Natural killer cell (primary cell): Measurements from ENCODE around the gene DGKA. TPM values are rescaled to one million over a fixed set of nuclear protein-coding genes. Genes with fewer than 3 reads are reported as not detected.

Experiments used
- ATAC-seq, 3 donors: fragments of 150-1000 bp in 2 of 3; fragments of 200-7000 bp in 1 of 3; cut with Tn5 transposase; 1 replicate in 1 of 3; 2 replicates in 2 of 3; pipeline ENCODE4 v1.10.0; 2021; ENCODE audit warnings: mild to moderate bottlenecking in 2 of 3, moderate library complexity in 2 of 3
- DNase-seq, 2 donors: peaks; one replicate each; pipeline versions ENCODE4 v3.0.0 to v3.0.0-alpha.2; 2013 to 2021; ENCODE audit warnings: mixed read lengths in 1 of 2
- H3K27ac ChIP-seq: one replicate; pipeline ENCODE4 v1.5.1; 2013; ENCODE audit warnings: mild to moderate bottlenecking, low read length
- H3K27me3 ChIP-seq: one replicate; pipeline ENCODE4 v1.6.1; 2013; ENCODE audit warnings: low read length; ENCODE audit not compliant: control insufficient read depth, insufficient read depth
- H3K36me3 ChIP-seq: one replicate; pipeline ENCODE4 v1.6.1; 2013; ENCODE audit warnings: low read length; ENCODE audit not compliant: control insufficient read depth, insufficient read depth
- H3K4me1 ChIP-seq: one replicate; pipeline ENCODE4 v1.6.1; 2013; ENCODE audit warnings: low read length; ENCODE audit not compliant: control insufficient read depth, insufficient read depth
- H3K4me3 ChIP-seq: one replicate; pipeline ENCODE4 v1.5.1; 2013; ENCODE audit warnings: low read length
- H3K9me3 ChIP-seq: one replicate; pipeline ENCODE4 v1.6.1; 2013; ENCODE audit warnings: low read length; ENCODE audit not compliant: control insufficient read depth, insufficient read depth
- H3K27ac Mint-ChIP-seq, 2 donors: one replicate each; pipeline ENCODE4 v1.8.0; 2022; ENCODE audit warnings: mild to moderate bottlenecking in 2 of 2, mixed read lengths in 2 of 2, moderate library complexity in 1 of 2
- H3K27me3 Mint-ChIP-seq, 2 donors: one replicate each; pipeline ENCODE4 v1.8.0; 2022; ENCODE audit warnings: low read depth in 2 of 2, mixed read lengths in 2 of 2
- H3K36me3 Mint-ChIP-seq: one replicate; pipeline ENCODE4 v1.8.0; 2022; ENCODE audit warnings: mixed read lengths
- H3K4me1 Mint-ChIP-seq, 2 donors: one replicate each; pipeline ENCODE4 v1.8.0; 2022; ENCODE audit warnings: mixed read lengths in 2 of 2
- H3K4me3 Mint-ChIP-seq: one replicate; pipeline ENCODE4 v1.8.0; 2022; ENCODE audit warnings: mild to moderate bottlenecking, moderate library complexity, mixed read lengths
- H3K9me3 Mint-ChIP-seq, 2 donors: one replicate each; pipeline ENCODE4 v1.8.0; 2022; ENCODE audit warnings: mixed read lengths in 2 of 2
- CTCF ChIP-seq: fragments of 200-600 bp; IDR thresholded peaks from one replicate; pipeline ENCODE4 v1.8.0; 2022; ENCODE audit warnings: antibody characterized with exemption
- WGBS: methylation state at CpG from one replicate; pipeline ENCODE4 v1.1.7; 2013; ENCODE audit warnings: missing lambda C conversion rate; ENCODE audit not compliant: insufficient coverage; 5-methylcytosine and 5-hydroxymethylcytosine counted together
- intact Hi-C: fragments of 100-400 bp; cut with micrococcal nuclease; formaldehyde crosslinking; loops from one replicate; pipeline ENCODE4 v1.14.2; 2022
- total RNA-seq, 4 donors: library from RNA; stranded (reverse); fragments of 120-200 nt in 1 of 4; gene quantifications; one replicate each; pipeline versions ENCODE4 v1.2.3 to v1.2.4, GENCODE V29; 2013 to 2022

DGKA gene
- total RNA-seq, 3 donors from 2014 or later (not counting 1 experiment from before 2014, with no cell fraction given): 137 to 145 (median 142) TPM

- intact Hi-C loops: loop anchor here (1.0 to 5.0 kb wide), 6 partner anchors 13 to 185 kb away; partner anchors contain the start of genes DNAJC14, GDF11, RPS26 and SARNP
- H3K4me3 Mint-ChIP-seq: peak overlapping the region; percentile 97
- H3K4me1 ChIP-seq: peaks cover 48% of the 10 kb centered on the region
- no peaks in the 10 kb centered on the region for H3K27me3 ChIP-seq
- H3K36me3 Mint-ChIP-seq: no peaks in the 10 kb centered on the region
- peak overlapping the region; percentile 86 for H3K27ac ChIP-seq
- H3K9me3 Mint-ChIP-seq: no peaks in the 10 kb centered on the region
- WGBS: under 1% methylated on average over 42 of the region's 42 CpGs
- DNase-seq: peak; percentile 83 to 96
- H3K4me1 Mint-ChIP-seq: peaks cover 55 to 69% of the 10 kb centered on the region in 2 donors
- peak overlapping the region; percentile 95 for H3K4me3 ChIP-seq
- peaks cover 7% of the 10 kb centered on the region for H3K36me3 ChIP-seq
- no peaks in the 10 kb centered on the region for H3K9me3 ChIP-seq
- peak overlapping the region; percentile 97 to 98 for H3K27ac Mint-ChIP-seq
- no peaks in the 10 kb centered on the region for H3K27me3 Mint-ChIP-seq
- peak; percentile 85 for TF ChIP-seq CTCF
- peak; percentile 60 to 80 (median 70) for ATAC-seq
These were observed 4.0 kb upstream of the DGKA start for GRCh38 chr12:55926738-55927587.

DNA sequence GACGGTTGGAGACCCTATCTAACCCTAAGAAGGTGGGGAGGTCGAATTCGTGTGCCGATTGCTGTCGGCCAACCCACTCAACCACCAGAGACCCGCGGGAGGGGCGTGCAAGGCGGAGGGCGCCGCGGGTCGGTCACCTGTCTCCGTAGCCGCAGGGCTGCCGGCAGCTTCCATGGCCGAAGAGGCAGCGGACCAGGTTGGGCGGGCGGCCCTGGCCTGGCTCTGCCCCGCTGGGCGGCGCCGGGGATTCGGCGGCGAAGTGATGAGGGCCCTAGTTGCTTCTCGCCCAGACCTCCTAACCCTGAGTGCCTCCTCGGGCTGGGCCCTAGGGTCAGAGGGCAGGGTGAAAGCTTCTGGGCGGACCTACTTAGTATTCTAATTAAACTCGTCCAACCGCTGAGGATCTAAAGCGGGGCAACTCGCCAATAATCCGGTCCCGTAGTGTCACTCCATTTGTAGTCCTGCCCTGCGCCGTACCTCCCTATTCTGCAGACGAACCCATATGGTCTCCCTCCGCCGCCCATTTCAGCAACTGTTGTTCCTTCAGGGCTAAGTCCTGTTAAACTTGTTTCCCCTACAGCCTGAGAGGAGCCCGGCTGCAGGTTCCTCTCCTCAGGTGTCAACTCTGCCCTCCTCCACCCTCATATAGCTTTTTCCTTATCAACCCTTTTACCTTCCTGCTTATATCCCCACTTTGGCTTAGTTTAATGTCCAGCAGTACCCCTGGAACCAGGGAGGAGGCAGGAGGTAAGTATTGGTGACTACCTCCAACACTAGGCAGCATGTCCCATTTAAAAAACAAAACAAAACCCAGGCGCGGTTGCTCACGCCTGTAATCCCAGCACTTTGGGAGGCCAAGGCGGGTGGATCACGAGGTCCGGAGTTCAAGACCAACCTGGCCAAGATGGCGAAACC, 3.1 kb upstream of the DGKA start, which contains the start of gene PYM1:
Gene PYM1, minus strand, starts transcription at position 307 of the 915 bp plus-strand sequence. Its CDS starts 133 bp downstream, at position 174.
- H3K27me3 ChIP-seq: no peaks in the 10 kb centered on the region
- H3K27ac ChIP-seq: peak within 1 kb of the TSS; percentile 86
- intact Hi-C loops: loop anchor here (1.0 to 5.0 kb wide), 6 partner anchors 12 to 186 kb away; partner anchors contain the start of genes DNAJC14, GDF11, RPS26 and SARNP
- H3K36me3 ChIP-seq: no peaks in the 10 kb centered on the region
- no peak for TF ChIP-seq CTCF
- H3K9me3 ChIP-seq: no peaks in the 10 kb centered on the region
- 4% methylated on average over 49 of the region's 49 CpGs for WGBS
- Mint-ChIP-seq H3K4me1 (peaks cover 55 to 75% of the 10 kb centered on the region in 2 donors), H3K9me3 (no peaks in the 10 kb centered on the region), H3K27ac (peak within 1 kb of the TSS; percentile 97 to 98), H3K36me3 (no peaks in the 10 kb centered on the region), H3K4me3 (peak within 1 kb of the TSS; percentile 99), H3K27me3 (no peaks in the 10 kb centered on the region)
- H3K4me3 ChIP-seq: peak within 1 kb of the TSS; percentile 95
- peaks cover 54% of the 10 kb centered on the region for H3K4me1 ChIP-seq
- ATAC-seq (peak; percentile 53 to 62 (median 59)), DNase-seq (peak; percentile 53 to 81)

- H3K9me3 ChIP-seq: no peaks in the 10 kb centered on the region
- no peak for TF ChIP-seq CTCF
- H3K27me3 ChIP-seq: no peaks in the 10 kb centered on the region
- no peaks in the 10 kb centered on the region for H3K27me3 Mint-ChIP-seq
- peak overlapping the region; percentile 84 for H3K27ac ChIP-seq
- H3K9me3 Mint-ChIP-seq: no peaks in the 10 kb centered on the region
- peak overlapping the region; percentile 97 to 98 for H3K27ac Mint-ChIP-seq
- H3K4me1 ChIP-seq: peaks cover 61% of the 10 kb centered on the region
- H3K4me1 Mint-ChIP-seq: peaks cover 62 to 76% of the 10 kb centered on the region in 2 donors
- WGBS: 0% methylated on average over 5 of the region's 8 CpGs
- H3K4me3 Mint-ChIP-seq: peak overlapping the region; percentile 99
- no peaks in the 10 kb centered on the region for H3K36me3 ChIP-seq
- peak; percentile 9 to 36 (median 12) for ATAC-seq
- no peak overlapping the region for H3K4me3 ChIP-seq
- DNase-seq: peak; percentile 44 to 91
- H3K36me3 Mint-ChIP-seq: no peaks in the 10 kb centered on the region
- intact Hi-C loops: loop anchor here (5.0 kb wide), 2 partner anchors 113 to 187 kb away; partner anchors contain the start of genes GDF11 and RPS26
These were observed 1.6 kb upstream of the DGKA start for GRCh38 chr12:55929306-55929791.
